ENCODE data around the gene ZNF205. TPM values are rescaled to one million over a fixed set of nuclear protein-coding genes. Genes with fewer than 3 reads are reported as not detected.

Gene ZNF205
- total and polyA plus RNA-seq, 2 of the 4 experiments (the other 2 are of a cell fraction), result 8.2 to 12.7 TPM

DNA sequence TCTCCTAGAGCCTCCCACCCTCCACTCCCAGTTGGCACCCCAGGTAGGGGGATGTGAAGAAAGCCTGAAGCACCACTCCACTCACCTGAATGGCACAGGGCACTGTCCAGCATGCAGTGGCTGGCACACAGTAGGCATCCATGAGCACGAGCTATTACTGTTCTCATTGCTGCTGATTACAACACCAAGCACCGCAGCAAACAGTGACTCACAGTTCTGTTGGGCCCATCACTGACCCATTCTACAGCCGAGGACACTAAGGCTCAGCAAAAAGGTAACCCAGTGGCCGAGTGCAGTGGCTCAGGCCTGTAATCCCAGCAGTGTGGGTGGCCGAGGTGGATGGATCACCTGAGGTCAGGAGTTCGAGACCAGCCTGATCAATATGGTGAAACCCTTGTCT lies 16.0 kb upstream of the ZNF205 start:
- Histone ChIP-seq H2BK120ac (ENCODE audit: low read depth, low read length) (no peak overlapping the region), H3K23ac (ENCODE audit: low read depth, low read length) (no peak overlapping the region), H3K27me3 (ENCODE audit: control insufficient read depth, insufficient read depth, low read length) (peaks cover 44% of the 10 kb centered on the region), H4K8ac (ENCODE audit: low read depth in 2 of 2, low read length in 2 of 2) (no peak overlapping the region), H3K14ac (replicated peaks; ENCODE audit: low read depth, low read length) (no peak overlapping the region), H4K20me1 (ENCODE audit: insufficient read depth, low read length) (no peaks in the 10 kb centered on the region), H2AK9ac (replicated peaks; ENCODE audit: low read depth, low read length, poor library complexity) (no peak overlapping the region), H3K18ac (ENCODE audit: low read depth, low read length) (no peak overlapping the region), H3K27ac (ENCODE audit: insufficient read depth, low read length) (no peak overlapping the region), H3K9me3 (ENCODE audit: control insufficient read depth, insufficient read depth, low read length) (no peaks in the 10 kb centered on the region), H3K4ac (ENCODE audit: low read depth, low read length) (no peak overlapping the region), H2BK5ac (ENCODE audit: low read depth, low read length, poor library complexity, severe bottlenecking) (no peak overlapping the region), H2AK5ac (ENCODE audit: low read depth, low read length) (no peak overlapping the region), H3K4me2 (ENCODE audit: low read depth, low read length) (no peak overlapping the region), H3K4me3 (ENCODE audit: insufficient read depth, low read depth, low read length) (no peak overlapping the region), H3K9ac (ENCODE audit: low read depth, low read length) (no peak overlapping the region), H3K4me1 (ENCODE audit: control insufficient read depth, insufficient read depth, low read length) (peaks cover 3% of the 10 kb centered on the region), H2AFZ (replicated peaks; ENCODE audit: low read length, poor library complexity) (no peak overlapping the region), H4K5ac (ENCODE audit: low read depth, low read length) (no peak overlapping the region), H2BK15ac (ENCODE audit: low read depth, low read length) (no peak overlapping the region), H3K9me1 (ENCODE audit: insufficient read depth, low read length) (peaks cover 17% of the 10 kb centered on the region), H2BK20ac (ENCODE audit: low read depth, low read length) (no peak overlapping the region), H3K36me3 (ENCODE audit: control insufficient read depth, insufficient read depth, low read length) (no peaks in the 10 kb centered on the region), H3K56ac (ENCODE audit: extremely low read depth, insufficient read depth, low read length) (no peak overlapping the region), H4K91ac (ENCODE audit: insufficient read depth, low read depth, low read length) (no peak overlapping the region), H3K79me1 (ENCODE audit: low read depth in 1 of 2, low read length in 2 of 2) (no peaks in the 10 kb centered on the region)
- WGBS, 2 experiments (ENCODE audit: extremely low coverage in 2 of 2, insufficient read length in 1 of 2), result 70% methylated on average over 3 of the region's 6 CpGs; no CpG with 5 or more reads in 1 of the 2 experiments
- POLR2A ChIA-PET (ENCODE audit: unreplicated experiment), result no interaction called here
- DNase-seq, result no peak
- ATAC-seq (ENCODE audit: low read depth), result no peak
- dilution Hi-C loops (cut with HindIII; ENCODE audit: low sequenced_read_pairs, unreplicated experiment) (no loop called here), intact Hi-C loops (cut with micrococcal nuclease) (no loop called here), in situ Hi-C loops (cut with MboI; ENCODE audit: low sequenced_read_pairs) (no loop called here)
- BruUV-seq (replicated peaks), result no TSS peak
- CTCF ChIA-PET, result no interaction called here
- TF ChIP-seq MAZ (IDR thresholded peaks at IDR 0.05; ENCODE audit: borderline replicate concordance, low read depth, low read length) (no peak), MAFK (IDR thresholded peaks at IDR 0.05; ENCODE audit: low read depth, low read length) (no peak), RCOR1 (IDR thresholded peaks at IDR 0.05; ENCODE audit: insufficient replicate concordance, low read length) (no peak), RAD21 (IDR thresholded peaks at IDR 0.05; ENCODE audit: low read length) (no peak), NFE2L2 (IDR thresholded peaks at IDR 0.05; ENCODE audit: low read depth, low read length) (no peak), CHD1 (IDR thresholded peaks at IDR 0.05; ENCODE audit: low read depth, low read length) (no peak), POLR2A (IDR thresholded peaks at IDR 0.05; ENCODE audit: low read depth, low read length) (no peak), SMC3 (IDR thresholded peaks at IDR 0.05; ENCODE audit: low read depth, low read length) (no peak), FOS (IDR thresholded peaks at IDR 0.05; ENCODE audit: low read depth, low read length) (no peak), RFX5 (IDR thresholded peaks at IDR 0.05; ENCODE audit: low read depth, low read length) (no peak), MXI1 (IDR thresholded peaks at IDR 0.05; ENCODE audit: borderline replicate concordance, low read depth, low read length) (no peak), CEBPB (IDR thresholded peaks at IDR 0.05; ENCODE audit: low read depth, low read length) (no peak)
- TF ChIP-seq, protein P1, sequence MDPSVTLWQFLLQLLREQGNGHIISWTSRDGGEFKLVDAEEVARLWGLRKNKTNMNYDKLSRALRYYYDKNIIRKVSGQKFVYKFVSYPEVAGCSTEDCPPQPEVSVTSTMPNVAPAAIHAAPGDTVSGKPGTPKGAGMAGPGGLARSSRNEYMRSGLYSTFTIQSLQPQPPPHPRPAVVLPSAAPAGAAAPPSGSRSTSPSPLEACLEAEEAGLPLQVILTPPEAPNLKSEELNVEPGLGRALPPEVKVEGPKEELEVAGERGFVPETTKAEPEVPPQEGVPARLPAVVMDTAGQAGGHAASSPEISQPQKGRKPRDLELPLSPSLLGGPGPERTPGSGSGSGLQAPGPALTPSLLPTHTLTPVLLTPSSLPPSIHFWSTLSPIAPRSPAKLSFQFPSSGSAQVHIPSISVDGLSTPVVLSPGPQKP (IDR thresholded peaks at IDR 0.05; ENCODE audit: borderline replicate concordance, low read depth, low read length), result no peak
